IPS-15b (cell line): ENCODE results near the gene SCT.

Experiments used
- H3K27me3 ChIP-seq: one replicate; pipeline ENCODE4 v1.6.1; 2013; ENCODE audit warnings: low read length; ENCODE audit not compliant: control insufficient read depth, insufficient read depth
- H3K36me3 ChIP-seq: one replicate; pipeline ENCODE4 v1.6.1; 2013; ENCODE audit warnings: low read length; ENCODE audit not compliant: control insufficient read depth, insufficient read depth
- H3K4me1 ChIP-seq: one replicate; pipeline ENCODE4 v1.6.1; 2013; ENCODE audit warnings: mild to moderate bottlenecking, low read length; ENCODE audit not compliant: control insufficient read depth, insufficient read depth
- H3K4me3 ChIP-seq: one replicate; pipeline ENCODE4 v1.5.1; 2013; ENCODE audit warnings: low read depth, low read length
- H3K9ac ChIP-seq: one replicate; pipeline ENCODE4 v1.6.1; 2013; ENCODE audit warnings: low read depth, mild to moderate bottlenecking, low read length
- H3K9me3 ChIP-seq: one replicate; pipeline ENCODE4 v1.6.1; 2013; ENCODE audit warnings: mild to moderate bottlenecking, low read length; ENCODE audit not compliant: control insufficient read depth, insufficient read depth

The SCT gene

GRCh38 chr11:625636-626268 lies 1.2 kb downstream of the SCT start:
- H3K4me1 ChIP-seq: no peaks in the 10 kb centered on the region
- H3K4me3 ChIP-seq: no peak overlapping the region
- H3K36me3 ChIP-seq: no peaks in the 10 kb centered on the region
- no peak overlapping the region for H3K9ac ChIP-seq
- no peaks in the 10 kb centered on the region for H3K9me3 ChIP-seq
- H3K27me3 ChIP-seq: no peaks in the 10 kb centered on the region

GRCh38 chr11:624705-625635 lies 2.0 kb downstream of the SCT start, which contains the start of gene CDHR5:
Gene CDHR5 (minus strand): TSS chr11:624955. CDS start chr11:624902, 53 bp downstream.
- Histone ChIP-seq H3K4me1 (no peaks in the 10 kb centered on the region), H3K27me3 (no peaks in the 10 kb centered on the region), H3K9ac (no peak within 1 kb of the TSS), H3K4me3 (no peak within 1 kb of the TSS), H3K9me3 (no peaks in the 10 kb centered on the region), H3K36me3 (no peaks in the 10 kb centered on the region)

- H3K27me3 ChIP-seq: no peaks in the 10 kb centered on the region
- no peaks in the 10 kb centered on the region for H3K36me3 ChIP-seq
- no peak overlapping the region for H3K9ac ChIP-seq
- H3K4me1 ChIP-seq: no peaks in the 10 kb centered on the region
- no peak overlapping the region for H3K4me3 ChIP-seq
- no peaks in the 10 kb centered on the region for H3K9me3 ChIP-seq
Observed at GRCh38 chr11:623999-624704, 2.8 kb downstream of the SCT start.

GRCh38 chr11:623349-623869 lies 3.6 kb downstream of the SCT start:
- no peak overlapping the region for H3K9ac ChIP-seq
- H3K36me3 ChIP-seq: peaks cover under 1% of the 10 kb centered on the region
- H3K4me3 ChIP-seq: no peak overlapping the region
- H3K27me3 ChIP-seq: no peaks in the 10 kb centered on the region
- H3K9me3 ChIP-seq: no peaks in the 10 kb centered on the region
- no peaks in the 10 kb centered on the region for H3K4me1 ChIP-seq

GRCh38 chr11:621838-622237 lies 5.1 kb downstream of the SCT start:
- H3K36me3 ChIP-seq: peaks cover 4% of the 10 kb centered on the region
- no peaks in the 10 kb centered on the region for H3K9me3 ChIP-seq
- H3K4me3 ChIP-seq: no peak overlapping the region
- H3K27me3 ChIP-seq: no peaks in the 10 kb centered on the region
- H3K4me1 ChIP-seq: no peaks in the 10 kb centered on the region
- no peak overlapping the region for H3K9ac ChIP-seq

GRCh38 chr11:620935-621814 lies 5.8 kb downstream of the SCT start:
- Histone ChIP-seq H3K9ac (no peak overlapping the region), H3K36me3 (peaks cover 4% of the 10 kb centered on the region), H3K4me3 (no peak overlapping the region), H3K4me1 (no peaks in the 10 kb centered on the region), H3K9me3 (no peaks in the 10 kb centered on the region), H3K27me3 (no peaks in the 10 kb centered on the region)

- H3K27me3 ChIP-seq: no peaks in the 10 kb centered on the region
- no peak overlapping the region for H3K9ac ChIP-seq
- H3K4me3 ChIP-seq: no peak overlapping the region
- H3K4me1 ChIP-seq: no peaks in the 10 kb centered on the region
- peaks cover 4% of the 10 kb centered on the region for H3K36me3 ChIP-seq
- no peaks in the 10 kb centered on the region for H3K9me3 ChIP-seq
Observed at GRCh38 chr11:620201-620600, 6.8 kb downstream of the SCT start.

- Histone ChIP-seq H3K9ac (no peak overlapping the region), H3K4me1 (no peaks in the 10 kb centered on the region), H3K9me3 (no peaks in the 10 kb centered on the region), H3K27me3 (no peaks in the 10 kb centered on the region), H3K4me3 (no peak overlapping the region), H3K36me3 (peaks cover 4% of the 10 kb centered on the region)
Observed at GRCh38 chr11:619628-620050, 7.3 kb downstream of the SCT start.

- Histone ChIP-seq H3K9ac (no peak overlapping the region), H3K36me3 (peaks cover 4% of the 10 kb centered on the region), H3K9me3 (no peaks in the 10 kb centered on the region), H3K4me3 (no peak overlapping the region), H3K4me1 (no peaks in the 10 kb centered on the region), H3K27me3 (no peaks in the 10 kb centered on the region)
Observed at GRCh38 chr11:618856-619627, 7.9 kb downstream of the SCT start.

GRCh38 chr11:617912-618682 lies 8.9 kb downstream of the SCT start:
- no peaks in the 10 kb centered on the region for H3K4me1 ChIP-seq
- no peak overlapping the region for H3K9ac ChIP-seq
- H3K36me3 ChIP-seq: peaks cover 6% of the 10 kb centered on the region
- no peak overlapping the region for H3K4me3 ChIP-seq
- H3K27me3 ChIP-seq: no peaks in the 10 kb centered on the region
- H3K9me3 ChIP-seq: no peaks in the 10 kb centered on the region
